ENCODE data around the gene ADAMTS2.

GRCh38 chr5:179336871-179337795 is 8.1 kb downstream of the ADAMTS2 start:
- no peak for TF ChIP-seq EZH2 (IDR thresholded peaks at IDR 0.05; ENCODE audit: insufficient read depth, low read length)
- TF ChIP-seq CTCF (IDR thresholded peaks at IDR 0.05; ENCODE audit: insufficient read depth, low read depth, low read length) = no peak

Data from astrocyte (in vitro differentiated cells and primary cell).